ENCODE results near the gene CLEC5A. TPM values are rescaled to one million over a fixed set of nuclear protein-coding genes. Genes with fewer than 3 reads are reported as not detected.

The CLEC5A gene
- total and polyA plus RNA-seq, 2 of the 8 experiments (the other 6 are each of a cell fraction or from before 2014, with no cell fraction given): not detected

DNA sequence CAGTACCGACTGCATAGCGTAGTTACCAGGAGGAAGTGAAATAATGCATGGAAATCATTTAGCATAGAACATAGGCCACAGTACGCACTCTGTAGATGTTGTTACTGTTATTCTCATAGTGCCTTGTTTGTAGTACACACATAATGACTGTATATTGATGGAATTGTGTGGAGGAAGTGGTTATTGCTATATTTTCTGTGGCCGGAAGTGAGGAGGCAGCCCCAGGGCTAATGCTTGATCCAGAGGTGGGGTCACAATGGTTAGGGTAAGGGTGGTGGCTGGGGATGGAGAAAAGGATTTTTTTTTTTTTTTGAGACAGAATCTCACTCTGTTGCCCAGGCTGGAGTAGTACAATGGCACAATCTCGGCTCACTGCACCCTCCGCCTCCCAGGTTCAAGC is 44.4 kb upstream of the CLEC5A start (continued):
- TF ChIP-seq MAFK (IDR thresholded peaks at IDR 0.05; ENCODE audit: low read depth, low read length) (no peak), BRCA1 (IDR thresholded peaks at IDR 0.05; ENCODE audit: low read depth, low read length) (no peak), CTBP2 (IDR thresholded peaks at IDR 0.05; ENCODE audit: borderline replicate concordance, insufficient read depth, insufficient read length, low read length) (no peak), ZNF274 (IDR thresholded peaks at IDR 0.05; ENCODE audit: borderline replicate concordance, extremely low read depth, low read length) (no peak), ATF2 (IDR thresholded peaks at IDR 0.05; ENCODE audit: low read length) (no peak)
